Measurements from ENCODE around the gene GART. TPM values are rescaled to one million over a fixed set of nuclear protein-coding genes. Genes with fewer than 3 reads are reported as not detected.
"Not testable (repeated sequence)": the region's sequence is repeated elsewhere in the genome, so short reads cannot be mapped to it uniquely, and the experiment has no call there.

Gene GART
- total RNA-seq, 2 donors from 2014 or later, result 30.6 to 48.8 TPM

GRCh38 chr21:33480481-33481103 is 61.3 kb downstream of the GART start:
- no peak for DNase-seq
- no peak for ATAC-seq
- intact Hi-C loops (cut with DNase I), result no loop called here

- ATAC-seq, result peak; percentile 97 to 98
- intact Hi-C loops (cut with DNase I), result loop anchor here in 1 of 2 donors (5.0 kb wide), 1 partner anchor 62 kb away; the partner anchor contains the start of genes GART and SON
- DNase-seq, result peak; percentile 96
Observed at GRCh38 chr21:33479679-33480480, 62.0 kb downstream of the GART start, which contains the start of gene TMEM50B. Gene TMEM50B, minus strand, starts transcription at chr21:33479974. Its CDS starts 11,089 bp downstream, at chr21:33468885.

- intact Hi-C loops (cut with DNase I), result loop anchor here in 1 of 2 donors (5.0 kb wide), 1 partner anchor 63 kb away; the partner anchor contains the start of genes GART and SON
- peak; percentile 31 for DNase-seq
- peak; percentile 18 to 39 for ATAC-seq
Observed at GRCh38 chr21:33478935-33479678, 62.8 kb downstream of the GART start.

- ATAC-seq (no peak), DNase-seq (no peak)
- intact Hi-C loops (cut with DNase I), result loop anchor here in 1 of 2 donors (5.0 kb wide), 1 partner anchor 64 kb away; the partner anchor contains the start of genes GART and SON
Observed at GRCh38 chr21:33478182-33478581, 63.7 kb downstream of the GART start.

- intact Hi-C loops (cut with DNase I), result loop anchor here in 1 of 2 donors (5.0 kb wide), 1 partner anchor 65 kb away; the partner anchor contains the start of genes GART and SON
- no peak for DNase-seq
- ATAC-seq, result no peak
Observed at GRCh38 chr21:33477066-33477465, 64.9 kb downstream of the GART start.

GRCh38 chr21:33473344-33473743 is 68.6 kb downstream of the GART start:
- no peak for DNase-seq
- no peak for ATAC-seq
- intact Hi-C loops (cut with DNase I), result no loop called here

GRCh38 chr21:33470701-33471100 is 71.2 kb downstream of the GART start:
- intact Hi-C loops (cut with DNase I), result no loop called here
- ATAC-seq (no peak), DNase-seq (no peak)

- intact Hi-C loops (cut with DNase I); ATAC-seq; DNase-seq: not testable (repeated sequence)
Observed at GRCh38 chr21:33469183-33469582, 72.7 kb downstream of the GART start.

GRCh38 chr21:33461538-33462250 is 80.2 kb downstream of the GART start:
- DNase-seq (no peak), ATAC-seq (no peak)
- intact Hi-C loops (cut with DNase I), result no loop called here

- DNase-seq (no peak), ATAC-seq (no peak)
- intact Hi-C loops (cut with DNase I), result no loop called here
Observed at GRCh38 chr21:33458861-33459260, 83.1 kb downstream of the GART start.

GRCh38 chr21:33455686-33456446 is 86.1 kb downstream of the GART start:
- ATAC-seq (no peak), DNase-seq (no peak)
- intact Hi-C loops (cut with DNase I), result no loop called here

Other genes starting within 250 kb of the GART start
- 10 to 100 TPM; 30.7 to 33.1 TPM for gene IFNAR1, start 217.1 kb downstream of the GART start, total RNA-seq
- gene IFNGR2, start 138.7 kb downstream of the GART start, total RNA-seq, result 10 to 100 TPM; 47.3 TPM
- 10 to 100 TPM; 33.1 to 39.7 TPM for gene TMEM50B, start 62.1 kb downstream of the GART start, total RNA-seq
- gene DNAJC28, start 50.4 kb downstream of the GART start, total RNA-seq, result 1 to 10 TPM; 5.4 to 5.5 TPM
- 100 to 1,000 TPM; 152 to 189 TPM for gene SON, start 921 bp upstream of the GART start, total RNA-seq
- gene DONSON, start 46.6 kb upstream of the GART start, total RNA-seq, result 1 to 10 TPM; 4.9 to 5.7 TPM
- 10 to 100 TPM; 21.6 to 30.6 TPM for gene CRYZL1, start 99.6 kb upstream of the GART start, total RNA-seq
- 10 to 100 TPM; 59.2 to 75.3 TPM for gene ITSN1, start 100.4 kb upstream of the GART start, total RNA-seq

Measured in left cardiac atrium (tissue), 4 donors.